Measurements from ENCODE around the gene GSTT2. TPM values are rescaled to one million over a fixed set of nuclear protein-coding genes. Genes with fewer than 3 reads are reported as not detected.

The GSTT2 gene
- total and polyA plus RNA-seq, 10 of the 15 experiments (the other 5 are each of a cell fraction or from before 2014, with no cell fraction given) = not detected

DNA sequence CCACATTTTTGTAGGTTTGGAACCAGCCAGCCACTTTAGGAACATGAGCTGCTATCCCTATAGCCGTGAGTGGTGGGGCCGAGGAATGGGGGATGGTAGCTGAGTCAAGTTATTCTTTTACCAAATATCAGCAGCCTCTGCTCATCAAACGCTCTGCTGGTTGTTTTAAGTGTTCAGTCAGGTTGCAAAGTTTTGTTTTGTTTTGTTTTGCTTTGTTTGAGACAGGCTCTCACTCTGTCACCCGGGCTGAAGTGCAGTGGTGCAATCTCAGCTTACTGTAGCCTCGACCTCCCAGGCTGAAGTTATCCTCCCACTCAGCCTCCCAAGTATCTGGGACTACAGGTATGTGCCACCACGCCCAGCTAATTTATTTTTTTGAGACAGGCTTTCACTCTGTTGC, 45.5 kb downstream of the GSTT2 start (continued):
- TF ChIP-seq SKIL (IDR thresholded peaks at IDR 0.05; ENCODE audit: low read depth, poor library complexity, severe bottlenecking) (no peak), SRF (IDR thresholded peaks at IDR 0.05; ENCODE audit: low read depth in 2 of 2, low read length in 2 of 2) (no peak), STAT1 (conservative IDR thresholded peaks at IDR 0.05) (no peak), NFYB (IDR thresholded peaks at IDR 0.05; ENCODE audit: insufficient read depth, low read depth, low read length) (no peak), MYC (IDR thresholded peaks at IDR 0.05; ENCODE audit: insufficient read depth, insufficient read length, insufficient replicate concordance, low read length, severe bottlenecking) (no peak), MXI1 (IDR thresholded peaks at IDR 0.05; ENCODE audit: low read depth, low read length) (no peak)
- TF ChIP-seq, protein P1, sequence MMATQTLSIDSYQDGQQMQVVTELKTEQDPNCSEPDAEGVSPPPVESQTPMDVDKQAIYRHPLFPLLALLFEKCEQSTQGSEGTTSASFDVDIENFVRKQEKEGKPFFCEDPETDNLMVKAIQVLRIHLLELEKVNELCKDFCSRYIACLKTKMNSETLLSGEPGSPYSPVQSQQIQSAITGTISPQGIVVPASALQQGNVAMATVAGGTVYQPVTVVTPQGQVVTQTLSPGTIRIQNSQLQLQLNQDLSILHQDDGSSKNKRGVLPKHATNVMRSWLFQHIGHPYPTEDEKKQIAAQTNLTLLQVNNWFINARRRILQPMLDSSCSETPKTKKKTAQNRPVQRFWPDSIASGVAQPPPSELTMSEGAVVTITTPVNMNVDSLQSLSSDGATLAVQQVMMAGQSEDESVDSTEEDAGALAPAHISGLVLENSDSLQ (IDR thresholded peaks at IDR 0.05) = no peak
- TF ChIP-seq, protein P2, sequence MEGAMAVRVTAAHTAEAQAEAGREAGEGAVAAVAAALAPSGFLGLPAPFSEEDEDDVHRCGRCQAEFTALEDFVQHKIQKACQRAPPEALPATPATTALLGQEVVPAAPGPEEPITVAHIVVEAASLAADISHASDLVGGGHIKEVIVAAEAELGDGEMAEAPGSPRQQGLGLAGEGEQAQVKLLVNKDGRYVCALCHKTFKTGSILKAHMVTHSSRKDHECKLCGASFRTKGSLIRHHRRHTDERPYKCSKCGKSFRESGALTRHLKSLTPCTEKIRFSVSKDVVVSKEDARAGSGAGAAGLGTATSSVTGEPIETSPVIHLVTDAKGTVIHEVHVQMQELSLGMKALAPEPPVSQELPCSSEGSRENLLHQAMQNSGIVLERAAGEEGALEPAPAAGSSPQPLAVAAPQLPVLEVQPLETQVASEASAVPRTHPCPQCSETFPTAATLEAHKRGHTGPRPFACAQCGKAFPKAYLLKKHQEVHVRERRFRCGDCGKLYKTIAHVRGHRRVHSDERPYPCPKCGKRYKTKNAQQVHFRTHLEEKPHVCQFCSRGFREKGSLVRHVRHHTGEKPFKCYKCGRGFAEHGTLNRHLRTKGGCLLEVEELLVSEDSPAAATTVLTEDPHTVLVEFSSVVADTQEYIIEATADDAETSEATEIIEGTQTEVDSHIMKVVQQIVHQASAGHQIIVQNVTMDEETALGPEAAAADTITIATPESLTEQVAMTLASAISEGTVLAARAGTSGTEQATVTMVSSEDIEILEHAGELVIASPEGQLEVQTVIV (IDR thresholded peaks at IDR 0.05; ENCODE audit: borderline replicate concordance, partially characterized antibody) = no peak
